Right cardiac atrium (tissue), 5 donors: ENCODE measurements around the gene MPI. TPM values are rescaled to one million over a fixed set of nuclear protein-coding genes. Genes with fewer than 3 reads are reported as not detected.
"Not testable (repeated sequence)": the region's sequence is repeated elsewhere in the genome, so short reads cannot be mapped to it uniquely, and the experiment has no call there.

Source experiments
- ATAC-seq, 2 donors: fragments of 200-7000 bp; cut with Tn5 transposase; one replicate each; pipeline versions ENCODE4 v1.8.0 to v1.9.1; 2020; ENCODE audit warnings: moderate library complexity in 2 of 2, mild to moderate bottlenecking in 1 of 2
- DNase-seq, 3 donors: peaks; one replicate each; pipeline ENCODE4 v3.0.0-alpha.2; 2020
- H3K27ac ChIP-seq: one replicate; pipeline ENCODE4 v1.5.1; 2013; ENCODE audit warnings: mild to moderate bottlenecking, low read length, control low read depth, moderate library complexity
- H3K27me3 ChIP-seq: one replicate; pipeline ENCODE4 v1.6.1; 2013; ENCODE audit not compliant: control insufficient read depth, insufficient read depth
- H3K4me1 ChIP-seq: one replicate; pipeline ENCODE4 v1.6.1; 2013; ENCODE audit warnings: low read length; ENCODE audit not compliant: control insufficient read depth, insufficient read depth
- H3K4me3 ChIP-seq: one replicate; pipeline ENCODE4 v1.5.1; 2013; ENCODE audit warnings: low read length, control low read depth
- H3K9me3 ChIP-seq: one replicate; pipeline ENCODE4 v1.6.1; 2013; ENCODE audit warnings: low read length; ENCODE audit not compliant: control insufficient read depth
- WGBS: extraction: QIAGEN DNeasy Blood & Tissue Kit; methylation state at CpG from one replicate; pipeline ENCODE4 v1.1.7; 2013; 5-methylcytosine and 5-hydroxymethylcytosine counted together
- intact Hi-C, 4 donors: fragments of 100-400 bp; cut with DNase I; formaldehyde crosslinking; loops; one replicate each; pipeline versions ENCODE4 v1.11.0 to v1.14.0; 2022 to 2023
- microRNA-seq, 2 donors: library from miRNA; unstranded; fragments of <30 nt; microRNA quantifications; one replicate each; pipeline ENCODE4 v1.2.0, GENCODE V29; 2020 to 2021
- polyA plus RNA-seq: library from polyadenylated mRNA; stranded (reverse); fragments of 200-250 nt; gene quantifications from one replicate; pipeline ENCODE4 v1.2.3, GENCODE V29; 2013
- total RNA-seq, 4 donors: library from RNA; stranded (reverse); fragmentation: NEBNext Ultra II Directional; extraction: Animal tissue kit (Norgen Biotek cat#: 25700); gene quantifications; one replicate each; pipeline ENCODE4 v1.2.1, GENCODE V29; 2021
- donor health status: healthy with polysubstance abuse.
- donor health status: DM: no; HTN: yes; CAD: no.
- donor health status: DM: no; HTN: no; CAD: no.
- donor health status: DM: no; HTN: yes; CAD: no; lungs with severe emphysema.
- donor health status: DM: yes; HTN: yes; CAD: no.

Gene MPI
- total and polyA plus RNA-seq, 5 donors, result 39.1 to 59.8 (median 47.9) TPM

DNA sequence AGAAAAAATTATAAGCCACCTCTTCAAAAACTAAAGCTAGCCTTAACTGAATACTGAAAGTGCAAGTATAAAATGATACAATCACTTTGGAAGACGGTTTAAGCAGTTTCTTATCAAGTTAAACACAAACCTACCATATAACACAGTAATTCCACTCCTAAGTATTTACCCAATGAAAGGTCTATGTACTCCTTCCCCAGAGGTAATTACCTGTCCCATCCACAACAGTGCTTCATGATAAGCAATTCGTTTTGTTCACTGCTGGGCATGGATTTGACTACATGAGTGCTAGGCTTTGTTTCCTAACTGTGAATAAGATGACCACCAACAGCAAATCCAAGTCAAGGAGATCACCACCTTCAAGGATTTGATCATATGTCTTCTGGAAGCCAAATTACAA is 43.7 kb downstream of the MPI start:
- Histone ChIP-seq H3K9me3 (no peaks in the 10 kb centered on the region), H3K27ac (no peak overlapping the region), H3K4me3 (no peak overlapping the region), H3K27me3 (no peaks in the 10 kb centered on the region), H3K4me1 (peaks cover 4% of the 10 kb centered on the region)
- ATAC-seq, result no peak
- 44% methylated on average over 2 of the region's 2 CpGs for WGBS
- DNase-seq, result no peak
- intact Hi-C loops, result no loop called here

DNA sequence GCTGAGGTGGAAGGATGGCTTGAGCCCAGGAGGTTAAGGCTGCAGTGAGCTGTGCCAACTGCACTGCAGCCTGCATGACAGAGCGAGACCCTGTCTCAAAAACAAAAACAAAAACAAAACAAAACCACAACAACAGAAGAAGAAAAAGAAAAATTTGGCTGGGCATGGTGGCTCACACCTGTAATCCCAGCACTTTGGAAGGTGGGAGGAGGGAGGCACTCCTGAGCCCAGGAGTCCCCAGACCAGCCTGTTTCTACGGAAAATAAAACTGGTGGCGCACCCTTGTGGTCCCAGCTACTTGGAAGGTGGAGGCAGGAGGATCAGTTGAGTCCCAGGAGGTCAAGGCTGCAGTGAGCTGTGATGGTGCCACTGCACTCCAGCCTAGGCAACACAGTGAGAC is 45.4 kb downstream of the MPI start:
- H3K9me3 ChIP-seq, H3K4me1 ChIP-seq, intact Hi-C loops, H3K27ac ChIP-seq, ATAC-seq, H3K27me3 ChIP-seq, DNase-seq, H3K4me3 ChIP-seq: not testable (repeated sequence)
- 82% methylated on average over 3 of the region's 3 CpGs for WGBS

- H3K27ac ChIP-seq, result peak overlapping the region; percentile 90
- H3K9me3 ChIP-seq, result no peaks in the 10 kb centered on the region
- H3K4me3 ChIP-seq, result peak overlapping the region; percentile 70
- intact Hi-C loops, result no loop called here
- no peak for DNase-seq
- under 1% methylated on average over 18 of the region's 18 CpGs for WGBS
- peaks cover 4% of the 10 kb centered on the region for H3K4me1 ChIP-seq
- H3K27me3 ChIP-seq, result no peaks in the 10 kb centered on the region
- no peak for ATAC-seq
Measured at GRCh38 chr15:74937272-74937589, 47.4 kb downstream of the MPI start.

DNA sequence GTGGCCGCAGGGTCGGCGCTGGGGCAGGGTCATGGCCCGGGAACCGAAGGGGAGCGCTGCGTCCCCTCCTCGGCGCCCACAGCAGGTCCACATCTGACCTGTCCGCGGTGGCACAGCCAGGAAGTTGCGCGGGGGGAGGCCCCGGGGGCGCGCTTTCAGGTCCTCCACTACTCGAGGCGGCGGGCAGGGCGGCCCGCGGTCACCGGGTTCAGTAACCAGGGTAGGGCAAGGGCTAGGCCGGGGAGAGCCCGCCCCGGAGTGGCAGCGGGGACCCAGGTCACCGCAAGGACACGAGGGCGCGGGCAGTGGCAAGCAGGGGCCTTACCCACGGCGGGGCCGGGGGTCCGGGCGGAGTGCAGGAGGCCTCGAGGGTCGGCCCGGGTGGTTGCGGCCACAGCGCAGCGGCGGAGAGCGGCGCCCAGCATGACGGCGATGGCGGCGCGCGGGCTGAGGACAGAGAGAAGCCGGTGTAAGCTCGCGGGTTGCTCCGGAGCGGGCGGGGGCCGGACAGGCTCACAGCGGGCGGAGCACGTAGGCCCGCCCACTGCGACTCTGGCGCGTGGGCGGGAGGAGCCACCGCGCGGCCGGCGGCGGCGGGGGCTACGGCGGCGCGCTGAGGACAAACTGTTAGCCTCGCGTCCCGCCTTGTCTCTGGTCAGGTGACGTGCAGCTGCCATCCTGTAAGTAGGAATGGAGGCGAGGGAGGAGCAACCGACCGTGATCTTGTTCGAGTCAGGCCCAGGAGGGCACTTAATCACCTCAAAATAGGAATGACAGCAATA is 47.9 kb downstream of the MPI start, which contains the start of gene COX5A:
Gene COX5A (minus strand): TSS at position 484 of the 782 bp plus-strand sequence. CDS start 59 bp downstream, at position 425.
- peak; percentile 98 to 99 for ATAC-seq
- Histone ChIP-seq H3K4me1 (peaks cover 4% of the 10 kb centered on the region), H3K27me3 (no peaks in the 10 kb centered on the region), H3K9me3 (no peaks in the 10 kb centered on the region), H3K4me3 (peak within 1 kb of the TSS; percentile 70), H3K27ac (peak within 1 kb of the TSS; percentile 90)
- WGBS, result under 1% methylated on average over 85 of the region's 85 CpGs
- intact Hi-C loops, result no loop called here
- peak; percentile 94 to 98 (median 97) for DNase-seq

- peak; percentile 59 to 79 (median 73) for DNase-seq
- H3K9me3 ChIP-seq, result no peaks in the 10 kb centered on the region
- no peaks in the 10 kb centered on the region for H3K27me3 ChIP-seq
- ATAC-seq, result peak; percentile 61 to 71
- intact Hi-C loops, result loop anchor here (2.0 to 10.0 kb wide), 4 partner anchors 177 to 315 kb away; no protein-coding TSS in a partner anchor
- H3K4me3 ChIP-seq, result no peak overlapping the region
- H3K4me1 ChIP-seq, result no peaks in the 10 kb centered on the region
- 43% methylated on average over 7 of the region's 7 CpGs for WGBS
- no peak overlapping the region for H3K27ac ChIP-seq
Measured at GRCh38 chr15:74950078-74950908, 60.5 kb downstream of the MPI start.

- DNase-seq (no peak), ATAC-seq (no peak)
- H3K4me1 ChIP-seq, result peaks cover 2% of the 10 kb centered on the region
- no peaks in the 10 kb centered on the region for H3K27me3 ChIP-seq
- WGBS, result 67% methylated on average over 3 of the region's 3 CpGs
- no peak overlapping the region for H3K27ac ChIP-seq
- intact Hi-C loops, result loop anchor here (2.0 to 10.0 kb wide), 4 partner anchors 178 to 316 kb away; no protein-coding TSS in a partner anchor
- no peak overlapping the region for H3K4me3 ChIP-seq
- no peaks in the 10 kb centered on the region for H3K9me3 ChIP-seq
Measured at GRCh38 chr15:74951006-74951405, 61.2 kb downstream of the MPI start.

Small RNA genes within 50 kb of the gene (microRNA-seq; reads per million reads assigned to microRNA genes)
- gene MIR6882, result 0.54 to 3.8 reads per million in 2 donors

Other genes starting within 250 kb of the MPI start
- gene EDC3, start 194.0 kb upstream of the MPI start, total RNA-seq, result 10 to 100 TPM; 14.1 to 19.7 (median 17.2) TPM
- 8.6 TPM for gene EDC3, start 194.0 kb upstream of the MPI start, polyA plus RNA-seq
- 1 to 10 TPM in 1 of 4 donors, under 1 TPM in 1, not detected in 2; 0.12 to 1.1 TPM for gene CYP1A1, start 164.5 kb upstream of the MPI start, total RNA-seq
- 0.59 TPM for gene CYP1A1, start 164.5 kb upstream of the MPI start, polyA plus RNA-seq
- not detected for gene CYP1A2, start 141.2 kb upstream of the MPI start, total RNA-seq
- gene CYP1A2, start 141.2 kb upstream of the MPI start, polyA plus RNA-seq, result 0.07 TPM
- gene CSK, start 108.0 kb upstream of the MPI start, total RNA-seq, result 10 to 100 TPM; 52.9 to 68.3 (median 60.9) TPM
- gene CSK, start 108.0 kb upstream of the MPI start, polyA plus RNA-seq, result 44.3 TPM
- 100 to 1,000 TPM in 3 of 4 donors, 10 to 100 TPM in 1; 66.2 to 216 (median 131) TPM for gene LMAN1L, start 77.2 kb upstream of the MPI start, total RNA-seq
- 84.7 TPM for gene LMAN1L, start 77.2 kb upstream of the MPI start, polyA plus RNA-seq
- 10 to 100 TPM; 13.0 to 31.0 (median 20.9) TPM for gene CPLX3, start 63.4 kb upstream of the MPI start, total RNA-seq
- 13.3 TPM for gene CPLX3, start 63.4 kb upstream of the MPI start, polyA plus RNA-seq
- gene ULK3, start 46.9 kb upstream of the MPI start, total RNA-seq, result 10 to 100 TPM; 34.9 to 49.3 (median 45.9) TPM
- 35.0 TPM for gene ULK3, start 46.9 kb upstream of the MPI start, polyA plus RNA-seq
- gene SCAMP2, start 16.7 kb upstream of the MPI start, total RNA-seq, result 10 to 100 TPM; 52.2 to 67.1 (median 61.7) TPM
- 36.1 TPM for gene SCAMP2, start 16.7 kb upstream of the MPI start, polyA plus RNA-seq
- 100 to 1,000 TPM; 108 to 128 (median 121) TPM for gene FAM219B, start 16.8 kb downstream of the MPI start, total RNA-seq
- 44.9 TPM for gene FAM219B, start 16.8 kb downstream of the MPI start, polyA plus RNA-seq
- gene COX5A, start 48.0 kb downstream of the MPI start, total RNA-seq, result 100 to 1,000 TPM; 802 to 917 (median 853) TPM
- gene COX5A, start 48.0 kb downstream of the MPI start, polyA plus RNA-seq, result 2,062 TPM
- 1 to 10 TPM; 5.3 to 8.1 (median 6.3) TPM for gene RPP25, start 66.7 kb downstream of the MPI start, total RNA-seq
- 3.5 TPM for gene RPP25, start 66.7 kb downstream of the MPI start, polyA plus RNA-seq
- 10 to 100 TPM in 1 of 4 donors, 1 to 10 TPM in 3; 4.5 to 10.2 (median 7.4) TPM for gene SCAMP5, start 105.5 kb downstream of the MPI start, total RNA-seq
- gene SCAMP5, start 105.5 kb downstream of the MPI start, polyA plus RNA-seq, result 4.7 TPM
- gene PPCDC, start 133.5 kb downstream of the MPI start, total RNA-seq, result 1 to 10 TPM; 4.7 to 6.3 (median 5.2) TPM
- gene PPCDC, start 133.5 kb downstream of the MPI start, polyA plus RNA-seq, result 12.6 TPM